OCI-LY3 (cell line): Measurements from ENCODE around the gene MORN4.

ENCODE experiments used
- H2AFZ ChIP-seq: fragments of 200-600, 300-600 bp; shearing (Covaris generic); 2 replicates; pipeline ENCODE4 v1.6.0; 2014; ENCODE audit warnings: antibody characterized with exemption, low read depth, low read length
- H3K27ac ChIP-seq: fragments of 200-600, 300-600 bp; sonication (generic); 2 replicates; pipeline ENCODE4 v1.5.1; 2014; ENCODE audit warnings: mild to moderate bottlenecking, low read length, moderate library complexity, mixed read lengths
- H3K27me3 ChIP-seq: fragments of 200-600, 300-600 bp; sonication (generic); 2 replicates; pipeline ENCODE4 v1.6.1; 2014; ENCODE audit warnings: low read depth, low read length, mixed read lengths
- H3K36me3 ChIP-seq: fragments of 200-600, 300-600 bp; sonication (generic); replicated peaks from 2 replicates; pipeline ENCODE3; 2014; ENCODE audit warnings: low read depth, low read length, mixed read lengths
- H3K4me1 ChIP-seq: fragments of 300-600, 200-600 bp; sonication (generic); 2 replicates; pipeline ENCODE4 v1.6.1; 2014; ENCODE audit warnings: low read length, mixed read lengths
- H3K4me2 ChIP-seq: fragments of 200-600, 300-600 bp; sonication (generic); 2 replicates; pipeline ENCODE4 v1.6.1; 2014; ENCODE audit warnings: low read length, mixed read lengths
- H3K4me3 ChIP-seq: fragments of 300-600, 200-600 bp; sonication (generic); 2 replicates; pipeline ENCODE4 v1.5.1; 2014; ENCODE audit warnings: antibody characterized with exemption, mild to moderate bottlenecking, low read length, moderate library complexity
- H3K79me2 ChIP-seq: fragments of 300-600, 200-600 bp; shearing (Covaris generic); 2 replicates; pipeline ENCODE4 v1.6.1; 2014; ENCODE audit warnings: mild to moderate bottlenecking, low read length, mixed read lengths
- H3K9ac ChIP-seq: fragments of 300-600, 200-600 bp; shearing (Covaris generic); 2 replicates; pipeline ENCODE4 v1.6.0; 2014; ENCODE audit warnings: mild to moderate bottlenecking, low read length, moderate library complexity
- H3K9me3 ChIP-seq: fragments of 200-600, 300-600 bp; shearing (Covaris generic); 2 replicates; pipeline ENCODE4 v1.6.1; 2014; ENCODE audit warnings: low read length, mixed read lengths; ENCODE audit not compliant: insufficient read depth
- H4K20me1 ChIP-seq: fragments of 200-600, 300-600 bp; sonication (generic); 2 replicates; pipeline ENCODE4 v1.6.1; 2016; ENCODE audit warnings: low read length, mixed read lengths; ENCODE audit not compliant: insufficient read depth
- EZH2phosphoT487 ChIP-seq: fragments of 200-600 bp; shearing (Covaris generic); IDR thresholded peaks from 2 replicates; pipeline ENCODE4 v1.6.1; 2018; ENCODE audit warnings: antibody characterized with exemption, mixed run types, low read depth
- TF ChIP-seq, protein P1 (sequence below): fragments of 200-600, 300-600 bp; sonication (generic); IDR thresholded peaks from 2 replicates; pipeline ENCODE4 v1.5.1; 2014; ENCODE audit warnings: antibody characterized with exemption, low read length, low read depth

The MORN4 gene

GRCh38 chr10:97601268-97602215 is 31.8 kb downstream of the MORN4 start:
- no peak overlapping the region for H3K9ac ChIP-seq
- H3K9me3 ChIP-seq = no peaks in the 10 kb centered on the region
- no peak overlapping the region for H2AFZ ChIP-seq
- H3K36me3 ChIP-seq = no peaks in the 10 kb centered on the region
- H3K27me3 ChIP-seq = no peaks in the 10 kb centered on the region
- no peaks in the 10 kb centered on the region for H3K79me2 ChIP-seq
- no peaks in the 10 kb centered on the region for H3K4me1 ChIP-seq
- H3K27ac ChIP-seq = no peak overlapping the region
- TF ChIP-seq, protein P1, sequence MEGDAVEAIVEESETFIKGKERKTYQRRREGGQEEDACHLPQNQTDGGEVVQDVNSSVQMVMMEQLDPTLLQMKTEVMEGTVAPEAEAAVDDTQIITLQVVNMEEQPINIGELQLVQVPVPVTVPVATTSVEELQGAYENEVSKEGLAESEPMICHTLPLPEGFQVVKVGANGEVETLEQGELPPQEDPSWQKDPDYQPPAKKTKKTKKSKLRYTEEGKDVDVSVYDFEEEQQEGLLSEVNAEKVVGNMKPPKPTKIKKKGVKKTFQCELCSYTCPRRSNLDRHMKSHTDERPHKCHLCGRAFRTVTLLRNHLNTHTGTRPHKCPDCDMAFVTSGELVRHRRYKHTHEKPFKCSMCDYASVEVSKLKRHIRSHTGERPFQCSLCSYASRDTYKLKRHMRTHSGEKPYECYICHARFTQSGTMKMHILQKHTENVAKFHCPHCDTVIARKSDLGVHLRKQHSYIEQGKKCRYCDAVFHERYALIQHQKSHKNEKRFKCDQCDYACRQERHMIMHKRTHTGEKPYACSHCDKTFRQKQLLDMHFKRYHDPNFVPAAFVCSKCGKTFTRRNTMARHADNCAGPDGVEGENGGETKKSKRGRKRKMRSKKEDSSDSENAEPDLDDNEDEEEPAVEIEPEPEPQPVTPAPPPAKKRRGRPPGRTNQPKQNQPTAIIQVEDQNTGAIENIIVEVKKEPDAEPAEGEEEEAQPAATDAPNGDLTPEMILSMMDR = no peak
- no peak overlapping the region for H3K4me2 ChIP-seq
- H4K20me1 ChIP-seq = no peaks in the 10 kb centered on the region
- no peak overlapping the region for H3K4me3 ChIP-seq

GRCh38 chr10:97600616-97601015 is 32.7 kb downstream of the MORN4 start:
- H4K20me1 ChIP-seq = no peaks in the 10 kb centered on the region
- H3K4me1 ChIP-seq = no peaks in the 10 kb centered on the region
- H3K9me3 ChIP-seq = no peaks in the 10 kb centered on the region
- no peak overlapping the region for H3K9ac ChIP-seq
- no peak overlapping the region for H3K4me3 ChIP-seq
- no peak overlapping the region for H3K4me2 ChIP-seq
- no peak overlapping the region for H3K27ac ChIP-seq
- H3K27me3 ChIP-seq = no peaks in the 10 kb centered on the region
- no peaks in the 10 kb centered on the region for H3K36me3 ChIP-seq
- no peaks in the 10 kb centered on the region for H3K79me2 ChIP-seq
- H2AFZ ChIP-seq = no peak overlapping the region
- TF ChIP-seq, protein P1 = no peak
- no peak for TF ChIP-seq EZH2phosphoT487

DNA sequence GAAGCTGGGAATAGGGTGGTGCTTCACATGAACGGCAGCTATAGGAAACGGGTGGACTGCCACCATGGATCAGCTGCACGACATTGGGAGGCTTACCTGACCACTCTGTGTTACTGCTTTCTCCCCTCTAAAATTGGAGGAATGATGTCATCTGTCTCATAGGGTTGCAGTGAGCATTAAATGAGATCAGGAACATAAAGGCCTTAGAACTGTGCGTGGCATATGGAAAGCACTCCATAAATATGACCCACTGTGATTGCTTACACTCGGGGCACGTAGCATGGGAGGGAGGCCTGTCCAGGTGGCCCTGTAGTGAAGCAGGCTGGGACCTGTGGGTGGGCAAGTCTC is 34.1 kb downstream of the MORN4 start:
- H3K27ac ChIP-seq = no peak overlapping the region
- no peaks in the 10 kb centered on the region for H3K27me3 ChIP-seq
- no peaks in the 10 kb centered on the region for H4K20me1 ChIP-seq
- no peak overlapping the region for H2AFZ ChIP-seq
- H3K36me3 ChIP-seq = no peaks in the 10 kb centered on the region
- TF ChIP-seq, protein P1 = no peak
- no peak for TF ChIP-seq EZH2phosphoT487
- no peaks in the 10 kb centered on the region for H3K4me1 ChIP-seq
- no peaks in the 10 kb centered on the region for H3K79me2 ChIP-seq
- H3K4me2 ChIP-seq = no peak overlapping the region
- H3K9me3 ChIP-seq = no peaks in the 10 kb centered on the region
- no peak overlapping the region for H3K9ac ChIP-seq
- H3K4me3 ChIP-seq = no peak overlapping the region

GRCh38 chr10:97598407-97599271 is 34.7 kb downstream of the MORN4 start:
- TF ChIP-seq, protein P1 = no peak
- no peak for TF ChIP-seq EZH2phosphoT487
- no peak overlapping the region for H3K4me3 ChIP-seq
- no peaks in the 10 kb centered on the region for H3K4me1 ChIP-seq
- H4K20me1 ChIP-seq = no peaks in the 10 kb centered on the region
- H2AFZ ChIP-seq = no peak overlapping the region
- no peaks in the 10 kb centered on the region for H3K27me3 ChIP-seq
- H3K9ac ChIP-seq = no peak overlapping the region
- H3K79me2 ChIP-seq = no peaks in the 10 kb centered on the region
- no peaks in the 10 kb centered on the region for H3K36me3 ChIP-seq
- no peak overlapping the region for H3K27ac ChIP-seq
- H3K4me2 ChIP-seq = no peak overlapping the region
- H3K9me3 ChIP-seq = no peaks in the 10 kb centered on the region
